PFSK-1 (cell line): ENCODE data around the gene CUL7.

Source experiments
- FOXP2 ChIP-seq: optimal IDR thresholded peaks from 2 replicates; pipeline ENCODE3; 2011; ENCODE audit warnings: borderline replicate concordance, control low read depth, inconsistent platforms; ENCODE audit not compliant: insufficient read depth; ENCODE audit errors: extremely low read length, extremely low read depth
- POLR2AphosphoS5 ChIP-seq: IDR thresholded peaks from 2 replicates; pipeline ENCODE4 v1.6.1; 2012; ENCODE audit warnings: low read depth, mild to moderate bottlenecking, control low read depth, low read length, moderate library complexity
- REST ChIP-seq, 2 experiments: IDR thresholded peaks; 2 replicates each; pipeline versions ENCODE4 v1.6.1 to v1.8.0; 2011 to 2012; ENCODE audit warnings: low read depth in 2 of 2, low read length in 2 of 2, control low read depth in 1 of 2, inconsistent platforms in 1 of 2, mild to moderate bottlenecking in 1 of 2, moderate library complexity in 1 of 2; ENCODE audit not compliant: insufficient read depth in 1 of 2

GRCh38 chr6:43009124-43009523 is 44.5 kb downstream of the CUL7 start:
- TF ChIP-seq REST (IDR thresholded peaks at IDR 0.05; ENCODE audit: insufficient read depth in 1 of 2, low read depth in 2 of 2, low read length in 2 of 2) (no peak), POLR2AphosphoS5 (no peak), FOXP2 (no peak)
